Measurements from ENCODE around the gene TOPAZ1. TPM values are rescaled to one million over a fixed set of nuclear protein-coding genes. Genes with fewer than 3 reads are reported as not detected.
A peak's percentile ranks its signal among the peaks of the same experiment; 100 is the strongest.

TOPAZ1 gene
- total and polyA plus RNA-seq, 2 of the 8 experiments (the other 6 are each of a cell fraction or from before 2014, with no cell fraction given): not detected

GRCh38 chr3:44338010-44338827 lies 96.5 kb downstream of the TOPAZ1 start, which contains the start of gene TCAIM (continued):
- TF ChIP-seq CHD7 (IDR thresholded peaks at IDR 0.05; ENCODE audit: insufficient replicate concordance, low read length) (no peak), SIRT6 (IDR thresholded peaks at IDR 0.05; ENCODE audit: low read length) (no peak), JUND (IDR thresholded peaks at IDR 0.05; ENCODE audit: low read length) (peak; percentile 44; the same call in 1 of the 2 replicates), JUN (IDR thresholded peaks at IDR 0.05; ENCODE audit: low read depth, low read length) (no peak), ASH2L (IDR thresholded peaks at IDR 0.05; ENCODE audit: low read length) (peak; percentile 82), KDM4A (IDR thresholded peaks at IDR 0.05; ENCODE audit: low read depth, low read length, severe bottlenecking) (peak; percentile 89), TCF12 (IDR thresholded peaks at IDR 0.05; ENCODE audit: low read depth, low read length) (0 out of 2 replicates have a peak, but pooled peaks have one; percentile 34), CTBP2 (IDR thresholded peaks at IDR 0.05; ENCODE audit: borderline replicate concordance, insufficient read depth, insufficient read length, low read length) (no peak), E2F6 (IDR thresholded peaks at IDR 0.05) (peak; percentile 95)

Data from H1 (cell line).